IMR-90 (cell line): ENCODE measurements around the gene CDKN2C. TPM values are rescaled to one million over a fixed set of nuclear protein-coding genes. Genes with fewer than 3 reads are reported as not detected.

Experiments
- ATAC-seq: fragments of 200-7000 bp; cut with Tn5 transposase; 2 replicates; pipeline ENCODE4 v1.9.1; 2020; ENCODE audit warnings: low read depth, mild to moderate bottlenecking, moderate library complexity
- BruUV-seq: library from RNA; stranded (reverse); fragments of 400-500 nt; replicated peaks from 2 replicates; lab custom pipeline; 2021; lab: Mats Ljungman, UMichigan
- CTCF ChIA-PET: fragments of 300-600 bp; formaldehyde crosslinking; extraction: SDS; loops from one replicate; lab custom pipeline; 2021; ENCODE audit warnings: antibody characterized with exemption; lab: Yijun Ruan, JAX
- POLR2A ChIA-PET: fragments of 300-600 bp; sonication (Branson Sonifier 250); formaldehyde crosslinking; loops from one replicate; lab custom pipeline; 2022; ENCODE audit warnings: antibody characterized with exemption; ENCODE audit not compliant: unreplicated experiment; lab: Charles Lee
- DNase-seq: peaks from one replicate; pipeline ENCODE4 v3.0.0; 2013
- H2AFZ ChIP-seq: replicated peaks from 2 replicates; pipeline ENCODE3; 2013; ENCODE audit warnings: low read length, mild to moderate bottlenecking; ENCODE audit not compliant: poor library complexity
- H2AK5ac ChIP-seq: 2 replicates; pipeline ENCODE4 v1.6.1; 2013; ENCODE audit warnings: low read depth, low read length, inconsistent platforms
- H2AK9ac ChIP-seq: replicated peaks from 2 replicates; pipeline ENCODE3; 2013; ENCODE audit warnings: mild to moderate bottlenecking, low read depth, low read length, moderate library complexity; ENCODE audit not compliant: poor library complexity
- H2BK120ac ChIP-seq: 2 replicates; pipeline ENCODE4 v1.6.1; 2013; ENCODE audit warnings: low read depth, low read length, inconsistent platforms
- H2BK15ac ChIP-seq: 3 replicates; pipeline ENCODE4 v1.6.1; 2013; ENCODE audit warnings: low read depth, low read length, inconsistent platforms
- H2BK20ac ChIP-seq: 2 replicates; pipeline ENCODE4 v1.6.1; 2013; ENCODE audit warnings: low read depth, mild to moderate bottlenecking, inconsistent platforms, low read length, moderate library complexity
- H2BK5ac ChIP-seq: 2 replicates; pipeline ENCODE4 v1.6.1; 2013; ENCODE audit warnings: mild to moderate bottlenecking, low read depth, low read length, inconsistent platforms; ENCODE audit not compliant: poor library complexity, severe bottlenecking
- H3K14ac ChIP-seq: replicated peaks from 2 replicates; pipeline ENCODE4 v1.6.1; 2013; ENCODE audit warnings: low read depth, low read length, inconsistent platforms
- H3K18ac ChIP-seq: 2 replicates; pipeline ENCODE4 v1.6.1; 2013; ENCODE audit warnings: low read depth, low read length, control low read depth
- H3K23ac ChIP-seq: 2 replicates; pipeline ENCODE4 v1.6.1; 2013; ENCODE audit warnings: low read depth, low read length, inconsistent platforms
- H3K27ac ChIP-seq: 2 replicates; pipeline ENCODE4 v1.5.1; 2013; ENCODE audit warnings: mild to moderate bottlenecking, control low read depth, low read length; ENCODE audit not compliant: insufficient read depth
- H3K27me3 ChIP-seq: 2 replicates; pipeline ENCODE4 v1.6.1; 2013; ENCODE audit warnings: low read length; ENCODE audit not compliant: control insufficient read depth, insufficient read depth
- H3K36me3 ChIP-seq: 2 replicates; pipeline ENCODE4 v1.6.1; 2013; ENCODE audit warnings: low read length, mixed read lengths; ENCODE audit not compliant: control insufficient read depth, insufficient read depth
- H3K4ac ChIP-seq: 2 replicates; pipeline ENCODE4 v1.6.1; 2013; ENCODE audit warnings: low read depth, low read length, inconsistent platforms
- H3K4me1 ChIP-seq: 2 replicates; pipeline ENCODE4 v1.6.1; 2013; ENCODE audit warnings: low read length, mixed read lengths; ENCODE audit not compliant: control insufficient read depth, insufficient read depth
- H3K4me2 ChIP-seq: 2 replicates; pipeline ENCODE4 v1.6.1; 2013; ENCODE audit warnings: low read depth, mild to moderate bottlenecking, control low read depth, low read length, moderate library complexity
- H3K4me3 ChIP-seq: 2 replicates; pipeline ENCODE4 v1.5.1; 2013; ENCODE audit warnings: low read depth, mild to moderate bottlenecking, control low read depth, low read length, moderate library complexity; ENCODE audit not compliant: insufficient read depth
- H3K56ac ChIP-seq: 2 replicates; pipeline ENCODE4 v1.6.1; 2013; ENCODE audit warnings: low read length, inconsistent platforms; ENCODE audit not compliant: insufficient read depth; ENCODE audit errors: extremely low read depth
- H3K79me1 ChIP-seq, 2 experiments: 2 replicates each; pipeline ENCODE4 v1.6.1; 2013; ENCODE audit warnings: low read length in 2 of 2, inconsistent platforms in 1 of 2, low read depth in 1 of 2
- H3K9ac ChIP-seq: 2 replicates; pipeline ENCODE4 v1.6.1; 2013; ENCODE audit warnings: low read depth, low read length, control low read depth
- H3K9me1 ChIP-seq: 2 replicates; pipeline ENCODE4 v1.6.1; 2013; ENCODE audit warnings: low read length, inconsistent platforms; ENCODE audit not compliant: insufficient read depth
- H3K9me3 ChIP-seq: 2 replicates; pipeline ENCODE4 v1.6.1; 2013; ENCODE audit warnings: low read length; ENCODE audit not compliant: control insufficient read depth, insufficient read depth
- H4K20me1 ChIP-seq: 2 replicates; pipeline ENCODE4 v1.6.1; 2013; ENCODE audit warnings: low read length, inconsistent platforms; ENCODE audit not compliant: insufficient read depth
- H4K5ac ChIP-seq: 2 replicates; pipeline ENCODE4 v1.6.1; 2013; ENCODE audit warnings: mild to moderate bottlenecking, low read depth, low read length, control low read depth
- H4K8ac ChIP-seq, 2 experiments: 2 replicates each; pipeline ENCODE4 v1.6.1; 2013; ENCODE audit warnings: low read depth in 2 of 2, low read length in 2 of 2, control low read depth in 1 of 2, inconsistent platforms in 1 of 2
- H4K91ac ChIP-seq: 2 replicates; pipeline ENCODE4 v1.6.1; 2013; ENCODE audit warnings: low read depth, low read length, inconsistent platforms; ENCODE audit not compliant: insufficient read depth
- CHD1 ChIP-seq: IDR thresholded peaks from 2 replicates; pipeline ENCODE4 v1.6.1; 2012; ENCODE audit warnings: low read depth, low read length, improper control_type of control experiment
- MAFK ChIP-seq: IDR thresholded peaks from 2 replicates; pipeline ENCODE4 v1.6.1; 2012; ENCODE audit warnings: low read depth, low read length, improper control_type of control experiment
- MAZ ChIP-seq: IDR thresholded peaks from 2 replicates; pipeline ENCODE4 v1.6.1; 2012; ENCODE audit warnings: low read depth, mild to moderate bottlenecking, low read length, improper control_type of control experiment, moderate library complexity, borderline replicate concordance
- RCOR1 ChIP-seq: IDR thresholded peaks from 2 replicates; pipeline ENCODE4 v1.6.1; 2012; ENCODE audit warnings: mild to moderate bottlenecking, low read length, improper control_type of control experiment; ENCODE audit not compliant: insufficient replicate concordance
- RFX5 ChIP-seq: IDR thresholded peaks from 2 replicates; pipeline ENCODE4 v1.8.0; 2012; ENCODE audit warnings: low read depth, mild to moderate bottlenecking, low read length, moderate library complexity
- dilution Hi-C: fragments of 300-500 bp; cut with HindIII; formaldehyde crosslinking; loops from one replicate; pipeline ENCODE4 v1.14.3; 2018; ENCODE audit warnings: low sequenced_read_pairs; ENCODE audit not compliant: unreplicated experiment
- in situ Hi-C: fragments of 300-500 bp; cut with MboI; formaldehyde crosslinking; loops from 3 replicates; pipeline ENCODE4 v1.14.3; 2019; ENCODE audit warnings: low sequenced_read_pairs, inconsistent platforms, mixed read lengths
- intact Hi-C: fragments of 100-400 bp; cut with micrococcal nuclease; formaldehyde crosslinking; loops from 2 replicates; pipeline ENCODE4 v1.10.0; 2022
- polyA plus RNA-seq, 3 experiments: library from polyadenylated mRNA; depleted of rRNA; stranded (reverse); fragments of >200 nt; gene quantifications; 2 replicates each; pipeline ENCODE4 v1.2.3, GENCODE V29; 2012; ENCODE audit warnings: low replicate concordance in 1 of 3
- total RNA-seq: library from RNA; depleted of rRNA; stranded (reverse); fragments of >200 nt; gene quantifications from 2 replicates; pipeline ENCODE4 v1.2.3, GENCODE V29; 2012
- TF ChIP-seq, protein P1 (sequence below): conservative IDR thresholded peaks from 2 replicates; pipeline ENCODE4 v1.5.1; 2012; ENCODE audit warnings: mild to moderate bottlenecking, low read depth, low read length, improper control_type of control experiment
- TF ChIP-seq, protein P2 (sequence below): fragments of 150-350 bp; IDR thresholded peaks from 2 replicates; pipeline ENCODE4 v1.6.1; 2017; ENCODE audit warnings: mild to moderate bottlenecking, antibody characterized with exemption, low read length, low read depth

Gene CDKN2C
- total and polyA plus RNA-seq, 2 of the 4 experiments (the other 2 are of a cell fraction) = 14.3 to 15.5 TPM

DNA sequence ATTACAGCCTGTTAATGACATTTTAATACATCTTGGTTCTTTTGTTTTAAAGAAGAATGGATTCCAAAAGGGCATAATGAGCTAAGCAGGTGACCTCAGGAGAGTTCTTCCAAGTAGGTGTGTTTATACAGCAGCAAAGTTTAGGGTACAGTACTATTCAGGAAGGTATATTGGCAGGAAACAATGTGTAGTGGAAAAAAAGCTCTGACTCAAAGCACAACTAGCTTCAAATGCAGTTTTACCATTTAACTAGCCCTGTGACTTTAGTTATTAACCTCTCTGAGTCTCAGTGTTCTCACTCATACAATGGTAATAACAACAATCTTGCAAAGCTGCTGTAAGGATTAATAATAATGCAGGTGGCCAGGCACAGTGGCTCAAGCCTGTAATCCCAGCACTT lies 39.9 kb upstream of the CDKN2C start:
- in situ Hi-C loops (no loop called here), dilution Hi-C loops (no loop called here), intact Hi-C loops (no loop called here)
- H3K9me3 ChIP-seq = no peaks in the 10 kb centered on the region
- H4K8ac ChIP-seq = no peak overlapping the region
- ATAC-seq (no peak), DNase-seq (no peak)
- no peak overlapping the region for H2AK5ac ChIP-seq
- no peaks in the 10 kb centered on the region for H3K36me3 ChIP-seq
- H3K4me3 ChIP-seq = no peak overlapping the region
- H3K79me1 ChIP-seq = peaks cover 6 to 28% of the 10 kb centered on the region in 2 experiments
- TF ChIP-seq RCOR1 (no peak), CHD1 (no peak), RFX5 (no peak), MAFK (no peak), MAZ (no peak)
- TF ChIP-seq, protein P1, sequence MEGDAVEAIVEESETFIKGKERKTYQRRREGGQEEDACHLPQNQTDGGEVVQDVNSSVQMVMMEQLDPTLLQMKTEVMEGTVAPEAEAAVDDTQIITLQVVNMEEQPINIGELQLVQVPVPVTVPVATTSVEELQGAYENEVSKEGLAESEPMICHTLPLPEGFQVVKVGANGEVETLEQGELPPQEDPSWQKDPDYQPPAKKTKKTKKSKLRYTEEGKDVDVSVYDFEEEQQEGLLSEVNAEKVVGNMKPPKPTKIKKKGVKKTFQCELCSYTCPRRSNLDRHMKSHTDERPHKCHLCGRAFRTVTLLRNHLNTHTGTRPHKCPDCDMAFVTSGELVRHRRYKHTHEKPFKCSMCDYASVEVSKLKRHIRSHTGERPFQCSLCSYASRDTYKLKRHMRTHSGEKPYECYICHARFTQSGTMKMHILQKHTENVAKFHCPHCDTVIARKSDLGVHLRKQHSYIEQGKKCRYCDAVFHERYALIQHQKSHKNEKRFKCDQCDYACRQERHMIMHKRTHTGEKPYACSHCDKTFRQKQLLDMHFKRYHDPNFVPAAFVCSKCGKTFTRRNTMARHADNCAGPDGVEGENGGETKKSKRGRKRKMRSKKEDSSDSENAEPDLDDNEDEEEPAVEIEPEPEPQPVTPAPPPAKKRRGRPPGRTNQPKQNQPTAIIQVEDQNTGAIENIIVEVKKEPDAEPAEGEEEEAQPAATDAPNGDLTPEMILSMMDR = no peak
- TF ChIP-seq, protein P2, sequence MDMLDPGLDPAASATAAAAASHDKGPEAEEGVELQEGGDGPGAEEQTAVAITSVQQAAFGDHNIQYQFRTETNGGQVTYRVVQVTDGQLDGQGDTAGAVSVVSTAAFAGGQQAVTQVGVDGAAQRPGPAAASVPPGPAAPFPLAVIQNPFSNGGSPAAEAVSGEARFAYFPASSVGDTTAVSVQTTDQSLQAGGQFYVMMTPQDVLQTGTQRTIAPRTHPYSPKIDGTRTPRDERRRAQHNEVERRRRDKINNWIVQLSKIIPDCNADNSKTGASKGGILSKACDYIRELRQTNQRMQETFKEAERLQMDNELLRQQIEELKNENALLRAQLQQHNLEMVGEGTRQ = no peak
- no peak overlapping the region for H2AK9ac ChIP-seq
- H3K4me1 ChIP-seq = peaks cover 2% of the 10 kb centered on the region; the same call in 1 of the 2 replicates
- H2BK5ac ChIP-seq = no peak overlapping the region
- no peak overlapping the region for H3K27ac ChIP-seq
- no peak overlapping the region for H3K56ac ChIP-seq
- H4K20me1 ChIP-seq = no peaks in the 10 kb centered on the region; the same call in 1 of the 2 replicates
- H2AFZ ChIP-seq = no peak overlapping the region
- H3K9ac ChIP-seq = no peak overlapping the region
- H2BK15ac ChIP-seq = no peak overlapping the region
- H4K5ac ChIP-seq = no peak overlapping the region
- H2BK20ac ChIP-seq = no peak overlapping the region
- no peak overlapping the region for H3K18ac ChIP-seq
- no peak overlapping the region for H3K23ac ChIP-seq
- POLR2A ChIA-PET = no interaction called here
- no TSS peak for BruUV-seq
- H3K27me3 ChIP-seq = no peaks in the 10 kb centered on the region
- no peak overlapping the region for H3K14ac ChIP-seq
- H3K4ac ChIP-seq = no peak overlapping the region
- CTCF ChIA-PET = interaction anchor here (0.9 to 1.6 kb wide), 5 partner anchors 20 to 262 kb away, joined by 3 to 9 read pairs (median 4); no protein-coding TSS in a partner anchor
- no peak overlapping the region for H2BK120ac ChIP-seq
- H4K91ac ChIP-seq = no peak overlapping the region
- no peaks in the 10 kb centered on the region; the same call in 1 of the 2 replicates for H3K9me1 ChIP-seq
- H3K4me2 ChIP-seq = no peak overlapping the region
